BLaER1 (cell line): ENCODE measurements around the gene BPIFB1.
A peak's percentile ranks its signal among the peaks of the same experiment; 100 is the strongest.

Experiments
- H3K27ac ChIP-seq: shearing (Covaris generic); formaldehyde crosslinking; 2 replicates; pipeline ENCODE4 v1.8.1; 2022
- H3K27me3 ChIP-seq: shearing (Covaris generic); formaldehyde crosslinking; 2 replicates; pipeline ENCODE4 v1.8.1; 2022
- H3K36me3 ChIP-seq: shearing (Covaris generic); formaldehyde crosslinking; 2 replicates; pipeline ENCODE4 v1.8.1; 2022
- H3K4me1 ChIP-seq: shearing (Covaris generic); formaldehyde crosslinking; 2 replicates; pipeline ENCODE4 v1.8.1; 2022
- H3K4me2 ChIP-seq: shearing (Covaris generic); formaldehyde crosslinking; 2 replicates; pipeline ENCODE4 v1.8.1; 2022
- H3K4me3 ChIP-seq: shearing (Covaris generic); formaldehyde crosslinking; 2 replicates; pipeline ENCODE4 v1.8.1; 2022
- H3K9ac ChIP-seq: shearing (Covaris generic); formaldehyde crosslinking; 2 replicates; pipeline ENCODE4 v1.8.1; 2022
- H3K9me3 ChIP-seq: shearing (Covaris generic); formaldehyde crosslinking; 2 replicates; pipeline ENCODE4 v1.8.1; 2022
- H4K20me1 ChIP-seq: shearing (Covaris generic); formaldehyde crosslinking; 2 replicates; pipeline ENCODE4 v1.8.1; 2022
- Cebpa-rat ChIP-seq: shearing (Covaris generic); IDR thresholded peaks from 2 replicates; pipeline ENCODE4 v1.8.1; 2022

Gene BPIFB1

GRCh38 chr20:33308668-33309067, 25.7 kb downstream of the BPIFB1 start:
- no peak for TF ChIP-seq Cebpa-rat
- H3K36me3 ChIP-seq: no peaks in the 10 kb centered on the region
- H3K4me2 ChIP-seq: no peak overlapping the region
- H3K4me3 ChIP-seq: no peak overlapping the region
- no peaks in the 10 kb centered on the region for H3K9me3 ChIP-seq
- no peak overlapping the region for H3K27ac ChIP-seq
- H4K20me1 ChIP-seq: no peaks in the 10 kb centered on the region
- H3K27me3 ChIP-seq: no peaks in the 10 kb centered on the region
- H3K9ac ChIP-seq: no peak overlapping the region
- peaks cover 63% of the 10 kb centered on the region for H3K4me1 ChIP-seq

- H3K4me3 ChIP-seq: no peak overlapping the region
- no peak overlapping the region for H3K27ac ChIP-seq
- H3K9ac ChIP-seq: no peak overlapping the region
- H4K20me1 ChIP-seq: no peaks in the 10 kb centered on the region
- no peaks in the 10 kb centered on the region for H3K9me3 ChIP-seq
- peaks cover 58% of the 10 kb centered on the region for H3K4me1 ChIP-seq
- H3K4me2 ChIP-seq: no peak overlapping the region
- no peak for TF ChIP-seq Cebpa-rat
- H3K36me3 ChIP-seq: no peaks in the 10 kb centered on the region
- H3K27me3 ChIP-seq: no peaks in the 10 kb centered on the region
Observed at GRCh38 chr20:33309631-33310030, 26.6 kb downstream of the BPIFB1 start.

- Histone ChIP-seq H3K27me3 (no peaks in the 10 kb centered on the region), H4K20me1 (no peaks in the 10 kb centered on the region), H3K27ac (no peak overlapping the region), H3K36me3 (no peaks in the 10 kb centered on the region), H3K9me3 (no peaks in the 10 kb centered on the region), H3K4me3 (no peak overlapping the region), H3K9ac (no peak overlapping the region), H3K4me1 (peaks cover 50% of the 10 kb centered on the region), H3K4me2 (no peak overlapping the region)
- no peak for TF ChIP-seq Cebpa-rat
Observed at GRCh38 chr20:33310327-33310899, 27.4 kb downstream of the BPIFB1 start.

- no peak overlapping the region for H3K27ac ChIP-seq
- H3K4me2 ChIP-seq: no peak overlapping the region; the same call in 1 of the 2 replicates
- no peak overlapping the region for H3K4me3 ChIP-seq
- H3K27me3 ChIP-seq: no peaks in the 10 kb centered on the region
- H3K4me1 ChIP-seq: peaks cover 44% of the 10 kb centered on the region
- TF ChIP-seq Cebpa-rat: no peak
- H3K36me3 ChIP-seq: no peaks in the 10 kb centered on the region
- no peaks in the 10 kb centered on the region for H3K9me3 ChIP-seq
- H4K20me1 ChIP-seq: no peaks in the 10 kb centered on the region
- H3K9ac ChIP-seq: no peak overlapping the region
Observed at GRCh38 chr20:33311011-33311410, 28.0 kb downstream of the BPIFB1 start.

- H3K4me1 ChIP-seq: peaks cover 44% of the 10 kb centered on the region
- no peak overlapping the region for H3K4me2 ChIP-seq
- H3K27me3 ChIP-seq: no peaks in the 10 kb centered on the region
- H3K27ac ChIP-seq: no peak overlapping the region
- no peaks in the 10 kb centered on the region for H3K9me3 ChIP-seq
- H3K9ac ChIP-seq: no peak overlapping the region
- no peaks in the 10 kb centered on the region for H4K20me1 ChIP-seq
- TF ChIP-seq Cebpa-rat: no peak
- no peak overlapping the region for H3K4me3 ChIP-seq
- H3K36me3 ChIP-seq: no peaks in the 10 kb centered on the region
Observed at GRCh38 chr20:33311996-33312395, 29.0 kb downstream of the BPIFB1 start.

- peaks cover 49% of the 10 kb centered on the region for H3K4me1 ChIP-seq
- H3K4me2 ChIP-seq: peak overlapping the region; percentile 55
- H3K27me3 ChIP-seq: no peaks in the 10 kb centered on the region
- H3K9me3 ChIP-seq: no peaks in the 10 kb centered on the region
- no peak overlapping the region for H3K27ac ChIP-seq
- no peaks in the 10 kb centered on the region for H4K20me1 ChIP-seq
- no peaks in the 10 kb centered on the region for H3K36me3 ChIP-seq
- TF ChIP-seq Cebpa-rat: no peak
- no peak overlapping the region for H3K4me3 ChIP-seq
- H3K9ac ChIP-seq: no peak overlapping the region
Observed at GRCh38 chr20:33312583-33312982, 29.6 kb downstream of the BPIFB1 start.

GRCh38 chr20:33313686-33314314, 30.8 kb downstream of the BPIFB1 start:
- Histone ChIP-seq H3K4me2 (peak overlapping the region; percentile 55), H4K20me1 (no peaks in the 10 kb centered on the region), H3K9me3 (no peaks in the 10 kb centered on the region), H3K9ac (no peak overlapping the region), H3K36me3 (no peaks in the 10 kb centered on the region), H3K27me3 (no peaks in the 10 kb centered on the region), H3K4me1 (peaks cover 50% of the 10 kb centered on the region), H3K4me3 (no peak overlapping the region), H3K27ac (no peak overlapping the region)
- no peak for TF ChIP-seq Cebpa-rat

- no peaks in the 10 kb centered on the region for H3K36me3 ChIP-seq
- no peaks in the 10 kb centered on the region for H4K20me1 ChIP-seq
- H3K4me3 ChIP-seq: no peak overlapping the region
- no peaks in the 10 kb centered on the region for H3K27me3 ChIP-seq
- H3K9me3 ChIP-seq: no peaks in the 10 kb centered on the region
- H3K9ac ChIP-seq: no peak overlapping the region
- peaks cover 62% of the 10 kb centered on the region for H3K4me1 ChIP-seq
- no peak overlapping the region for H3K27ac ChIP-seq
- no peak overlapping the region for H3K4me2 ChIP-seq
- no peak for TF ChIP-seq Cebpa-rat
Observed at GRCh38 chr20:33316343-33316742, 33.3 kb downstream of the BPIFB1 start.

- Histone ChIP-seq H3K27ac (no peak overlapping the region), H3K9ac (no peak overlapping the region), H3K4me3 (no peak overlapping the region), H3K4me2 (no peak overlapping the region), H4K20me1 (no peaks in the 10 kb centered on the region), H3K27me3 (no peaks in the 10 kb centered on the region), H3K36me3 (no peaks in the 10 kb centered on the region), H3K4me1 (peaks cover 56% of the 10 kb centered on the region), H3K9me3 (no peaks in the 10 kb centered on the region)
- TF ChIP-seq Cebpa-rat: no peak
Observed at GRCh38 chr20:33316958-33317357, 33.9 kb downstream of the BPIFB1 start.

- no peak overlapping the region for H3K4me3 ChIP-seq
- H3K9ac ChIP-seq: no peak overlapping the region
- no peaks in the 10 kb centered on the region for H3K9me3 ChIP-seq
- H3K36me3 ChIP-seq: no peaks in the 10 kb centered on the region
- no peaks in the 10 kb centered on the region for H4K20me1 ChIP-seq
- H3K27me3 ChIP-seq: no peaks in the 10 kb centered on the region
- TF ChIP-seq Cebpa-rat: no peak
- no peak overlapping the region for H3K27ac ChIP-seq
- no peak overlapping the region for H3K4me2 ChIP-seq
- H3K4me1 ChIP-seq: peaks cover 50% of the 10 kb centered on the region
Observed at GRCh38 chr20:33317424-33318095, 34.5 kb downstream of the BPIFB1 start.
